ES-I3 (cell line): ENCODE measurements around the gene ATXN7L2.
A peak's percentile ranks its signal among the peaks of the same experiment; 100 is the strongest.

Experiments
- H3K36me3 ChIP-seq: 2 replicates; pipeline ENCODE4 v1.6.1; 2013; ENCODE audit warnings: mild to moderate bottlenecking, low read length, control low read depth, moderate library complexity; ENCODE audit not compliant: insufficient read depth
- H3K4me1 ChIP-seq: 2 replicates; pipeline ENCODE4 v1.6.1; 2013; ENCODE audit warnings: mild to moderate bottlenecking, control low read depth, low read length; ENCODE audit not compliant: insufficient read depth
- H3K9ac ChIP-seq: 2 replicates; pipeline ENCODE4 v1.6.1; 2013; ENCODE audit warnings: low read depth, mild to moderate bottlenecking, low read length, moderate library complexity
- H3K9me3 ChIP-seq: 2 replicates; pipeline ENCODE4 v1.6.1; 2013; ENCODE audit warnings: mild to moderate bottlenecking, low read length, moderate library complexity; ENCODE audit not compliant: control insufficient read depth, insufficient read depth

ATXN7L2 gene

GRCh38 chr1:109531826-109532364 lies 48.2 kb downstream of the ATXN7L2 start:
- no peaks in the 10 kb centered on the region for H3K9me3 ChIP-seq
- no peaks in the 10 kb centered on the region for H3K36me3 ChIP-seq
- H3K4me1 ChIP-seq = peaks cover 4% of the 10 kb centered on the region; the same call in 1 of the 2 replicates
- no peak overlapping the region for H3K9ac ChIP-seq

DNA sequence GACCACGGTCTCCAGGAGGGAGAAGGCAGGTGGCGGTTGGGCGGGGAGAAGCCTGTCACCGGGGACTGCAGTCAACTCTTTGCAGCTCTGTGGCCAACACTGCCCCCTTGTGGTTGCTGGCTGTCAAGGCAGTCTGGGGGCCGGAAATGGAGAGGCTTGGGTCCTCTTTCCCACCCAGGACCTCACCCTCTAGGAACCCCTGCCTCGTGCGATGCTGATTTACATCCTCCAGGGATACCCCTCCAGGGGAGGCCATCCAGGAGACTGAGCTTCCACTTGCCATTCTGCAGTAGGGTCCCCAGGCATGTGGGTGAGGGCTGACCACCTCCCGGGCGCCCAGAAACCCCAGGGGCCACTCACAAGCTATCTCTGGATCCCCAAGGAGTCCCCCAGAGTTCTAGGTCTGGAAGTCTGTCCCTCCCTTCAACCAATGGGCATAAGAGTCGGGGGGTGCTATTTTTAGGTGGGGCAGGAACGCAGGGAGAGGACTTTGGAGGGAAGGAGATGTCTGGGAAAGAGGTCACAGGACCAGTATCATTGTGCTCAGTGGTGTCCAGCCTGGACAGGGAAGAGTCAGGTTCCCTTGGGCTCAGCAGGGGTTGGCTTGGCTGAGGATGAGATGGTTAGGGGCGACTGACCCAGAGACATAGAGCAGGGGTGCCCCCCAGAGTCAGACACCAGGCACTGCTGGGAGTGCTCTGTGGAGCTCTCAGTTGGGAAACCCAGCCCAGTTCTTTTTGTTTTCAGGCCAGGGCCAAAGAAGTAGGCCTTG lies 48.8 kb downstream of the ATXN7L2 start:
- Histone ChIP-seq H3K9ac (peak overlapping the region; percentile 12; the same call in 1 of the 2 replicates), H3K9me3 (no peaks in the 10 kb centered on the region), H3K36me3 (no peaks in the 10 kb centered on the region), H3K4me1 (peaks cover 4% of the 10 kb centered on the region; the same call in 1 of the 2 replicates)

DNA sequence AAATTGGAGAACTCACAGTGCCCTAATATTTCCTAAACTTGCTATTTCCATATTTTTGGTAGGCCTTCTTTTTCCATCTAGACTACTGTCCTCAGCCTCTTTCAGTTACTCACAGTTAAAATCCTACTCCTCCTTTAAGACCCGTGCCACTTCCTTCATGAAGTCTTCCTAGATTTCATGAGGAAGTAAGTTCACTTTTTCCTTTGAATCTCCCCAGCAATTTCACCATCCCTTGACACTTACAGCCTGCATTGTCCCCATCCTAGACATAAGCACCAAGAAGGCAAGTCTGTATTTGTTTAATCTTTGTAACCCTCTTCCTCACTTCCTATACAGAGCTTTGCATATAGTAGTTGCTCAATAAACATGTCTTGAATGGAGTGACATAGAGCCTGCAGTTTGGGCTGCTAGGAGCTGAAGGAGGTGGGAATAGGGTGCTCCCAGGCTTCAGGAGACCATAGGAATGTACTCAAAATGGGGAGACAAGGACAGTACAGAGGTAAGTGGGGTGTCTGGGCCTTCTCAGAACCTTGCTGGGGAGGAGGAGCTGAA lies 50.7 kb downstream of the ATXN7L2 start:
- no peaks in the 10 kb centered on the region for H3K9me3 ChIP-seq
- H3K9ac ChIP-seq = no peak overlapping the region
- H3K36me3 ChIP-seq = no peaks in the 10 kb centered on the region
- H3K4me1 ChIP-seq = peaks cover 4% of the 10 kb centered on the region; the same call in 1 of the 2 replicates

- Histone ChIP-seq H3K9ac (no peak overlapping the region), H3K36me3 (no peaks in the 10 kb centered on the region), H3K4me1 (peaks cover 14% of the 10 kb centered on the region; the same call in 1 of the 2 replicates), H3K9me3 (no peaks in the 10 kb centered on the region)
Observed at GRCh38 chr1:109535481-109535880, 51.8 kb downstream of the ATXN7L2 start.

GRCh38 chr1:109535971-109536491 lies 52.3 kb downstream of the ATXN7L2 start:
- Histone ChIP-seq H3K36me3 (no peaks in the 10 kb centered on the region), H3K9ac (no peak overlapping the region), H3K4me1 (peaks cover 14% of the 10 kb centered on the region; the same call in 1 of the 2 replicates), H3K9me3 (no peaks in the 10 kb centered on the region)

- Histone ChIP-seq H3K4me1 (peaks cover 11% of the 10 kb centered on the region; the same call in 1 of the 2 replicates), H3K9me3 (no peaks in the 10 kb centered on the region), H3K9ac (no peak overlapping the region), H3K36me3 (no peaks in the 10 kb centered on the region)
Observed at GRCh38 chr1:109537450-109538178, 53.9 kb downstream of the ATXN7L2 start.

- no peak overlapping the region for H3K9ac ChIP-seq
- H3K9me3 ChIP-seq = no peaks in the 10 kb centered on the region
- peaks cover 10% of the 10 kb centered on the region; the same call in 1 of the 2 replicates for H3K4me1 ChIP-seq
- H3K36me3 ChIP-seq = no peaks in the 10 kb centered on the region
Observed at GRCh38 chr1:109538827-109539555, 55.3 kb downstream of the ATXN7L2 start.

DNA sequence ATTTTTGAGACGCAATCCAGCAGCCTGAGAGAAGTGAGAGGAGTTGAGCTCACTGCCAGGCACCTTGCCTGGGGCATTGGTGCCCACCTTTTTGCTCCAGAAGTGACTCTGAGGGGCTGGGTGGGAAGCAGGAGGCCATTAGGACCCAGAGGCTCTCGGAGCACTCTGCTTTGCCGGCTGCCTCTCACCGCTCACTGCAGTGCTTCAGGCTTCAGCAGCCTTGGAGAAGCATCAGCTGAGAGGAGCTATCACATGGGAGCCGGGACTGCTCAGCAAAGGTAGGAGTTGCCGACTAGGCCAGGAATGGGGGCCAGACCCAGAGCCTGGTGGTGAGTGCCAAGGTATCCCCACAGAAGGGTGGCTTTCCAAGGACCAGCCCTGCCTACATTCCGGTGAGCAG lies 56.0 kb downstream of the ATXN7L2 start, which contains the start of gene GPR61:
Gene GPR61, plus strand, starts transcription at position 197 of the 400 bp plus-strand sequence. CDS start 3,151 bp downstream, outside the sequence.
- peak within 1 kb of the TSS; percentile 17; the same call in 1 of the 2 replicates for H3K9ac ChIP-seq
- H3K36me3 ChIP-seq = no peaks in the 10 kb centered on the region
- no peaks in the 10 kb centered on the region for H3K9me3 ChIP-seq
- H3K4me1 ChIP-seq = peaks cover 10% of the 10 kb centered on the region; the same call in 1 of the 2 replicates

- H3K36me3 ChIP-seq = no peaks in the 10 kb centered on the region
- no peak overlapping the region for H3K9ac ChIP-seq
- H3K9me3 ChIP-seq = no peaks in the 10 kb centered on the region
- H3K4me1 ChIP-seq = peaks cover 10% of the 10 kb centered on the region; the same call in 1 of the 2 replicates
Observed at GRCh38 chr1:109541102-109541501, 57.4 kb downstream of the ATXN7L2 start.
